Measurements from ENCODE around the gene TFRC. TPM values are rescaled to one million over a fixed set of nuclear protein-coding genes. Genes with fewer than 3 reads are reported as not detected.
"Not testable (repeated sequence)": the region's sequence is repeated elsewhere in the genome, so short reads cannot be mapped to it uniquely, and the experiment has no call there.

The TFRC gene
- total RNA-seq, 1 experiment from 2014 or later, result 604 TPM

DNA sequence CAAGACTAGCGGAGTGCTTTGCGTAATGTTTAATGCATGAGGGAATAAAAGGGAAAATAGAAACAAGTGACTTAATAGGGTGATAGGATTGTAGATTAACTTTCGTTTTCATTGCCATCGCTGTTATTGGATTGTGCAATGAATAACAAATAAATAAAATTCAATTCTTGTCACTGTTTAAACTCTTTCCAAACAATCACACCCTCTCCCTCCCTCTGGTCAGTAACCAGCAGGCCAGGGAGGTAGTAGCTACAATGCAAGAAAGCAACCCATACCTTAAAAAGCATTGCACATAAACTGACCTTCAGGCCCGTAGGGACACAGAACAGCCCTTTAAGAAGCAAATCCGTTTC, 705 bp upstream of the TFRC start:
- DNase-seq (ENCODE audit: low read depth, low spot score), result no peak
- POLR2A ChIA-PET, result no interaction called here
- TF ChIP-seq SIN3A (IDR thresholded peaks at IDR 0.05; ENCODE audit: borderline replicate concordance, insufficient read depth, low read depth, low read length) (no peak), TCF7L2 (IDR thresholded peaks at IDR 0.05; ENCODE audit: low read depth, low read length) (no peak), POLR2AphosphoS5 (IDR thresholded peaks at IDR 0.05; ENCODE audit: low read depth, low read length) (no peak)
- TF ChIP-seq, protein P1, sequence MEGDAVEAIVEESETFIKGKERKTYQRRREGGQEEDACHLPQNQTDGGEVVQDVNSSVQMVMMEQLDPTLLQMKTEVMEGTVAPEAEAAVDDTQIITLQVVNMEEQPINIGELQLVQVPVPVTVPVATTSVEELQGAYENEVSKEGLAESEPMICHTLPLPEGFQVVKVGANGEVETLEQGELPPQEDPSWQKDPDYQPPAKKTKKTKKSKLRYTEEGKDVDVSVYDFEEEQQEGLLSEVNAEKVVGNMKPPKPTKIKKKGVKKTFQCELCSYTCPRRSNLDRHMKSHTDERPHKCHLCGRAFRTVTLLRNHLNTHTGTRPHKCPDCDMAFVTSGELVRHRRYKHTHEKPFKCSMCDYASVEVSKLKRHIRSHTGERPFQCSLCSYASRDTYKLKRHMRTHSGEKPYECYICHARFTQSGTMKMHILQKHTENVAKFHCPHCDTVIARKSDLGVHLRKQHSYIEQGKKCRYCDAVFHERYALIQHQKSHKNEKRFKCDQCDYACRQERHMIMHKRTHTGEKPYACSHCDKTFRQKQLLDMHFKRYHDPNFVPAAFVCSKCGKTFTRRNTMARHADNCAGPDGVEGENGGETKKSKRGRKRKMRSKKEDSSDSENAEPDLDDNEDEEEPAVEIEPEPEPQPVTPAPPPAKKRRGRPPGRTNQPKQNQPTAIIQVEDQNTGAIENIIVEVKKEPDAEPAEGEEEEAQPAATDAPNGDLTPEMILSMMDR (IDR thresholded peaks at IDR 0.05), result no peak
- TF ChIP-seq, protein P2, sequence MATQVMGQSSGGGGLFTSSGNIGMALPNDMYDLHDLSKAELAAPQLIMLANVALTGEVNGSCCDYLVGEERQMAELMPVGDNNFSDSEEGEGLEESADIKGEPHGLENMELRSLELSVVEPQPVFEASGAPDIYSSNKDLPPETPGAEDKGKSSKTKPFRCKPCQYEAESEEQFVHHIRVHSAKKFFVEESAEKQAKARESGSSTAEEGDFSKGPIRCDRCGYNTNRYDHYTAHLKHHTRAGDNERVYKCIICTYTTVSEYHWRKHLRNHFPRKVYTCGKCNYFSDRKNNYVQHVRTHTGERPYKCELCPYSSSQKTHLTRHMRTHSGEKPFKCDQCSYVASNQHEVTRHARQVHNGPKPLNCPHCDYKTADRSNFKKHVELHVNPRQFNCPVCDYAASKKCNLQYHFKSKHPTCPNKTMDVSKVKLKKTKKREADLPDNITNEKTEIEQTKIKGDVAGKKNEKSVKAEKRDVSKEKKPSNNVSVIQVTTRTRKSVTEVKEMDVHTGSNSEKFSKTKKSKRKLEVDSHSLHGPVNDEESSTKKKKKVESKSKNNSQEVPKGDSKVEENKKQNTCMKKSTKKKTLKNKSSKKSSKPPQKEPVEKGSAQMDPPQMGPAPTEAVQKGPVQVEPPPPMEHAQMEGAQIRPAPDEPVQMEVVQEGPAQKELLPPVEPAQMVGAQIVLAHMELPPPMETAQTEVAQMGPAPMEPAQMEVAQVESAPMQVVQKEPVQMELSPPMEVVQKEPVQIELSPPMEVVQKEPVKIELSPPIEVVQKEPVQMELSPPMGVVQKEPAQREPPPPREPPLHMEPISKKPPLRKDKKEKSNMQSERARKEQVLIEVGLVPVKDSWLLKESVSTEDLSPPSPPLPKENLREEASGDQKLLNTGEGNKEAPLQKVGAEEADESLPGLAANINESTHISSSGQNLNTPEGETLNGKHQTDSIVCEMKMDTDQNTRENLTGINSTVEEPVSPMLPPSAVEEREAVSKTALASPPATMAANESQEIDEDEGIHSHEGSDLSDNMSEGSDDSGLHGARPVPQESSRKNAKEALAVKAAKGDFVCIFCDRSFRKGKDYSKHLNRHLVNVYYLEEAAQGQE (IDR thresholded peaks at IDR 0.05; ENCODE audit: insufficient read depth in 1 of 2, low read depth in 2 of 2, low read length in 1 of 2), result no peak
- CTCF ChIA-PET, result interaction anchor here (0.6 kb wide), 1 partner anchor 12 kb away, joined by 4 read pairs; no protein-coding TSS in a partner anchor
- intact Hi-C loops (cut with micrococcal nuclease; ENCODE audit: unreplicated experiment) (no loop called here), in situ Hi-C loops (cut with HindIII; ENCODE audit: low pct_unique_long_range_greater_than_20kb, low sequenced_read_pairs) (loop anchor here (25.0 kb wide), 1 partner anchor 105 kb away; no protein-coding TSS in a partner anchor)
- Histone ChIP-seq H3K9me3 (ENCODE audit: control insufficient read depth, insufficient read depth, low read depth, low read length) (no peaks in the 10 kb centered on the region), H3K27me3 (ENCODE audit: control insufficient read depth, insufficient read depth, low read length) (no peaks in the 10 kb centered on the region), H3K4me3 (ENCODE audit: low read depth in 2 of 2, low read length in 2 of 2) (peak overlapping the region; percentile 54 to 97), H3K36me3 (ENCODE audit: control insufficient read depth, insufficient read depth, low read length) (no peaks in the 10 kb centered on the region; the same call in 1 of the 2 replicates), H3K27ac (ENCODE audit: low read length) (peak overlapping the region; percentile 76), H3K4me1 (ENCODE audit: control insufficient read depth, insufficient read depth, low read length) (peaks cover 14% of the 10 kb centered on the region; the same call in 1 of the 2 replicates)
- no peak for ATAC-seq
- no TSS peak for BruUV-seq (replicated peaks)

DNA sequence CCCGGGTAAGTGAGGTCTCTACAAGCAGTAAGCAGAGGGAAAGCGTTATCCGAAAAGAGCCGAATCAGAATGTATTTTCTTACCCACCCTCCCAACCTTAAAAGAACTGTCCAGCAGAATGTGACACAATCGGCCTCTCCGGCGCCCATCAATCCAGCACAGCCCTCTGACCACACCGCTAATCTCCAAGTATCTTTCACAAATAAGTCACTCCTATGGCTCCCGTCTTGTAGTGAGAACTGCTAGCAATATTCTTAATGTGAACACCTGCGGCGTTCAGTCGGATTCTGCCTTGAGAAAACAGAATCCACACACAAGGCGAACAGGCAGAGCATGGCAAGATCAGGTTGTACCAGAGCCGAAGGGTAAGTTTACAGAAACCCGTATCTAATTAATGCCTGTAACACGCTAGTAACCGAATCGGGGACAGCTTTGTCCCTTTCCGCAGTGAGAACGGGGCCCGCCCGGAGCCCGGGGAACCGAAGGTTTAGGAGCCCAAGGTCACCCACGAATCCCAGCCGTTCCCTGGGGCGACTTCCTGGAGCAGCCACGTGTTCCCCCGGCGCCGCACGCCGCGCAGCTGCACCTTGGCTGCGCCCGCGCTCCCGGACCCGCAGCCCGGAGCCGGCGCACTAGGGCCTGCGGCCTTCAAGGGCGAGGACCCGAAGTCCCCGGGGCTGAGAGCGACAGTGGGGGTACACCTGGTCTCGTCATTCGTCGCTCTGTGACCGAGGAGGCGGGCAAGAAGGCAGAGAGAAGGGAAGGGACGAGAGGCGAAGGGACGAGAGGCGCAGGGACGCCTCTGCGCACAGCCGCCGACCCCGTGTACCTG, 672 bp downstream of the TFRC start:
- intact Hi-C loops (cut with micrococcal nuclease; ENCODE audit: unreplicated experiment) (no loop called here), in situ Hi-C loops (cut with HindIII; ENCODE audit: low pct_unique_long_range_greater_than_20kb, low sequenced_read_pairs) (loop anchor here (25.0 kb wide), 1 partner anchor 106 kb away; no protein-coding TSS in a partner anchor)
- TF ChIP-seq, protein P2 (IDR thresholded peaks at IDR 0.05; ENCODE audit: insufficient read depth in 1 of 2, low read depth in 2 of 2, low read length in 1 of 2), result peak; percentile 69 to 70; a peak in 3 of 4 replicates
- TF ChIP-seq TCF7L2 (IDR thresholded peaks at IDR 0.05; ENCODE audit: low read depth, low read length) (no peak), SIN3A (IDR thresholded peaks at IDR 0.05; ENCODE audit: borderline replicate concordance, insufficient read depth, low read depth, low read length) (0 out of 2 replicates have a peak, but pooled peaks have one; percentile 77), POLR2AphosphoS5 (IDR thresholded peaks at IDR 0.05; ENCODE audit: low read depth, low read length) (no peak; the same call in 1 of the 2 replicates)
- TF ChIP-seq, protein P1 (IDR thresholded peaks at IDR 0.05), result no peak
- CTCF ChIA-PET, result no interaction called here
- no peaks in the 10 kb centered on the region for H3K27me3 ChIP-seq (ENCODE audit: control insufficient read depth, insufficient read depth, low read length)
- no peaks in the 10 kb centered on the region for H3K9me3 ChIP-seq (ENCODE audit: control insufficient read depth, insufficient read depth, low read depth, low read length)
- peak; percentile 74 for ATAC-seq
- POLR2A ChIA-PET, result no interaction called here
- peaks cover 14% of the 10 kb centered on the region; the same call in 1 of the 2 replicates for H3K4me1 ChIP-seq (ENCODE audit: control insufficient read depth, insufficient read depth, low read length)
- H3K27ac ChIP-seq (ENCODE audit: low read length), result peak overlapping the region; percentile 67
- no TSS peak for BruUV-seq (replicated peaks)
- peak overlapping the region; percentile 54 to 97 for H3K4me3 ChIP-seq (ENCODE audit: low read depth in 2 of 2, low read length in 2 of 2)
- H3K36me3 ChIP-seq (ENCODE audit: control insufficient read depth, insufficient read depth, low read length), result peaks cover 2% of the 10 kb centered on the region; the same call in 1 of the 2 replicates
- DNase-seq (ENCODE audit: low read depth, low spot score), result no peak

DNA sequence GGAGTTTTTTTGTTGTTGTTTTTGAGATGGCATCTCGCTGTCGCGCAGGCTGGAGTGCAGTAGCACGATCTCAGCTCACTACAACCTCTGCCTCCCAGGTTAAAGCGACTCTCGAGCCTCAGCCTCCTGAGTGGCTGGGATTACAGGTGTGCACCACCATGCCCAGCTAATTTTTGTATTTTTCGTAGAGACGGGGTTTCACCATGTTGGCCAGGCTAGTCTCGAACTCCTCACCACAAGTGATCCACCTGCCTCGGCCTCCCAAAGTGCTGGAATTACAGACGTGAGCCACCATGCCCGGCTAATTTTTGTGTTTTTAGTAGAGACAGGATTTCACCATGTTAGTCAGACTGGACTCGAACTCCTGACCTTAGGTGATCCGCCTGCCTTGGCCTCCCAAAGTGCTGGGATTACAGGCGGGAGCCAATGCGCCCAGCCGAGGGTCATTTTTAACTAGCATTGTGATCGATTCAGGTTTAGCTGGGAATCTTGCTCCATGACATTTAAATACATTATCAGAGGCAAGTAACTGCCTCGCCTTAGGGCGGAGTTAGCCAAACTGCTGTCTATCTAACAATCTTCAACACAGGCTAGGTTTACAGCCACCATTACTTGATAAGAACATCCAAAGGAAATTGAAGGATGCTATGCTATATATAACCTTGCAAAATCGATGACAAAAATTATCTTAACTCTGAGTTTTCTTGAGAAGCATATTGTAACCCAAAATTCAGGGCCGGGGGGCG, 1.6 kb downstream of the TFRC start:
- BruUV-seq (replicated peaks), result TSS peak; percentile 90
- Histone ChIP-seq H3K4me3 (ENCODE audit: low read depth in 2 of 2, low read length in 2 of 2) (peak overlapping the region; percentile 54 to 97), H3K4me1 (ENCODE audit: control insufficient read depth, insufficient read depth, low read length) (peaks cover 14% of the 10 kb centered on the region; the same call in 1 of the 2 replicates), H3K27ac (ENCODE audit: low read length) (peak overlapping the region; percentile 67)
- CTCF ChIA-PET; H3K27me3 ChIP-seq (ENCODE audit: control insufficient read depth, insufficient read depth, low read length); DNase-seq (ENCODE audit: low read depth, low spot score); ATAC-seq; intact Hi-C loops (cut with micrococcal nuclease; ENCODE audit: unreplicated experiment); H3K9me3 ChIP-seq (ENCODE audit: control insufficient read depth, insufficient read depth, low read depth, low read length); H3K36me3 ChIP-seq (ENCODE audit: control insufficient read depth, insufficient read depth, low read length): not testable (repeated sequence)
- in situ Hi-C loops (cut with HindIII; ENCODE audit: low pct_unique_long_range_greater_than_20kb, low sequenced_read_pairs), result loop anchor here (25.0 kb wide), 1 partner anchor 107 kb away; no protein-coding TSS in a partner anchor
- POLR2A ChIA-PET, result interaction anchor here (0.6 kb wide), 2 partner anchors 117 to 149 kb away, joined by 4 to 5 read pairs; no protein-coding TSS in a partner anchor

Measured in Panc1 (cell line).